ENCODE measurements around the gene ERFL. TPM values are rescaled to one million over a fixed set of nuclear protein-coding genes. Genes with fewer than 3 reads are reported as not detected.

The ERFL gene
- total RNA-seq, 1 donor from 2014 or later = 0.46 TPM

DNA sequence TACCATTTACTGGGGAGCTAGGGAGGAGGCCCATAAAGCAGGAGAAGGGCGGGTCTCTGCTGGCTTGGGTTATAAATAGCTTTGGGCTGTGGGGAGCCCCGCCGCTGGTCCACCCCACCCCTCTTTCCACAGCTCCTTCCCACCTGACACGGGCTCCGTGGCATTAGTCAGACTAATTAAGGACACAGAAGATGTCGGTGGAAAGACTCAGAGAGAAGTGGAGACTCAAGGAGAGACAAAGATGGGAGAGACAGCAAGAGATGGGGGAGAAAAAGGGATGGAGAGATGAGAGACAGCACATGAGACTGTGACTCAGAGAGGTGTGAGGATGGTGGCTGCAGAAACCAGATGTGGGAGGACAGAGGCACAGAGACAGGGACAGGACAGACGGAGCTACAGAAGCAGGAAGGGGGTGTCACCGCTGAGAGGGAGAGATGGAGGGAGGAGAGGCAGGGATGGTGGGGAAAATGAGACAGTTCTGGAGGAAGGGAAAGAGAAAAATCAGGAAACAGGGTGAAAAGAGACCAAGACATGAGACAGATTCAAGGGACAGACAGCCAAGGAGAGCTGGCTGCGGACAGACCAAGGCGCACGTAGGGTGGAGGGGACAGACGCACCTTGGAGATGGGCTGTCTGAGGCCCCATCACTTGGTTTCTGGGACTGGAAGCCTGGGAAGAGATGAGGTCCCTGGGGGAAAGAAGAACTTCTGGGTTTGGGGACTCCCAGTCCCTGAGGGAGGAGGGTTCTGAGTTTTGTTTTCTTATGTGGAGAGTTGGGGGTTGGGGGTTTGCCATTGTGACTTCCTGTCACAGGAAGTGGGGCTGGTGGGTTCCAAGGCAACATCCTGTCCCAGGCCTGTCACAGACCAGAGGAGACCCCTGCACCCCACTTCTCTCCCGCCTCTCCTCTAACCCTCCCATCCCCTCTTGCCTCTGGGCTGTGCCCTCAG is 41.2 kb downstream of the ERFL start:
- Mint-ChIP-seq H3K4me1 (ENCODE audit: unreplicated experiment) (peaks cover 40% of the 10 kb centered on the region), H3K4me3 (ENCODE audit: unreplicated experiment) (peak overlapping the region; percentile 42)

DNA sequence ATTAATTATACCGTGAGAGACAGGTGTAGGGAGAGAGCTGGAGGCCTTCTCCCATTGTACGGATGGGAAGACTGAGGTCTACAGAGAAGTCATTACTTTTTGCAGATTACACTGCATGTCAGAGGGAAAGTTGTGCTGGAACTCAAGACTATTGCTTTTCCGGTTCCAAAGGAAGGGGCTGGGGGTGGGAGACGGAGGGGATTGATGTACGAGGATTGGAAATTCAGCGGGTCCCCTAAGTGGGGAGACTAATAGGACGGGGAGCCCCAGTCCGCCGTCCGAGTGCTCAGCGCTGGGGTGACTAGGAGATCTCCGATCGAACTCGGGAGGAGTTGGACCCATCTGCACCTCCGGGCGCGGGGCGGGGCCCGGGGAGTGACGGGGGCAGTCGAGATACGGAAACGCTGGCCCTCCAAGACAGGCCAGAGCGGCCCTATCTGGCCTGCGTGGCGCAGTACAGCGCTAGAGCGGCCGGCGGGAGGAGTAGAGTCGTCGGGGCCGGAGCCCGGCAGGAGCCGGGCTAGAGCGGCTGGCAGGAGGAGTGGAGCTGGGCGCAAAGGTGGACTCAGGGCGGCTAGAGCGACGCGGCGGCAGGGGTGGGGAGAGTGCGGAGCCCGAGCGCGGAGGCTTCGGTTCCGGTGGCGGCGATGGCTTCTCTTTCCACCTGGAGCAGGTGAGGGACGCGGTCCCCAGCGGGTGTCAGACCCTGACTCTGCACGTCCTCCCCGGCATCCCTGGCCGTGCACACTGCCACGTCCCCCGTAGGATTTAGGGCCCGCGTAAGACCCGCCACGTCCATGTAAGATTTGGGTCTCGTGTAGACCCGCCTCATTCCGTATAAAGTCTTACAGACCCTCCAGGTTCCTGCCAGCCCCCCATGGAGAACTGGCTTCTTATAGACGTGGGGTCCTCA is 44.2 kb downstream of the ERFL start:
- Mint-ChIP-seq H3K4me3 (ENCODE audit: unreplicated experiment) (peak overlapping the region; percentile 97), H3K36me3 (ENCODE audit: low read depth, unreplicated experiment) (peaks cover 7% of the 10 kb centered on the region), H3K4me1 (ENCODE audit: unreplicated experiment) (peaks cover 36% of the 10 kb centered on the region), H3K9me3 (ENCODE audit: unreplicated experiment) (no peaks in the 10 kb centered on the region), H3K27me3 (ENCODE audit: unreplicated experiment) (peaks cover 23% of the 10 kb centered on the region), H3K27ac (ENCODE audit: unreplicated experiment) (peak overlapping the region; percentile 89)
- peak; percentile 95 for DNase-seq (ENCODE audit: low spot score)
- TF ChIP-seq, protein P1, sequence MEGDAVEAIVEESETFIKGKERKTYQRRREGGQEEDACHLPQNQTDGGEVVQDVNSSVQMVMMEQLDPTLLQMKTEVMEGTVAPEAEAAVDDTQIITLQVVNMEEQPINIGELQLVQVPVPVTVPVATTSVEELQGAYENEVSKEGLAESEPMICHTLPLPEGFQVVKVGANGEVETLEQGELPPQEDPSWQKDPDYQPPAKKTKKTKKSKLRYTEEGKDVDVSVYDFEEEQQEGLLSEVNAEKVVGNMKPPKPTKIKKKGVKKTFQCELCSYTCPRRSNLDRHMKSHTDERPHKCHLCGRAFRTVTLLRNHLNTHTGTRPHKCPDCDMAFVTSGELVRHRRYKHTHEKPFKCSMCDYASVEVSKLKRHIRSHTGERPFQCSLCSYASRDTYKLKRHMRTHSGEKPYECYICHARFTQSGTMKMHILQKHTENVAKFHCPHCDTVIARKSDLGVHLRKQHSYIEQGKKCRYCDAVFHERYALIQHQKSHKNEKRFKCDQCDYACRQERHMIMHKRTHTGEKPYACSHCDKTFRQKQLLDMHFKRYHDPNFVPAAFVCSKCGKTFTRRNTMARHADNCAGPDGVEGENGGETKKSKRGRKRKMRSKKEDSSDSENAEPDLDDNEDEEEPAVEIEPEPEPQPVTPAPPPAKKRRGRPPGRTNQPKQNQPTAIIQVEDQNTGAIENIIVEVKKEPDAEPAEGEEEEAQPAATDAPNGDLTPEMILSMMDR (IDR thresholded peaks at IDR 0.05; ENCODE audit: unreplicated experiment) = no peak

More for the DNA sequence above, 41.2 kb downstream of the ERFL start:
- DNase-seq (ENCODE audit: low spot score) = no peak
- Mint-ChIP-seq H3K9me3 (ENCODE audit: unreplicated experiment) (no peaks in the 10 kb centered on the region), H3K27me3 (ENCODE audit: unreplicated experiment) (peaks cover 29% of the 10 kb centered on the region), H3K36me3 (ENCODE audit: low read depth, unreplicated experiment) (peaks cover 23% of the 10 kb centered on the region), H3K27ac (ENCODE audit: unreplicated experiment) (peak overlapping the region; percentile 69)
- TF ChIP-seq, protein P1 (IDR thresholded peaks at IDR 0.05; ENCODE audit: unreplicated experiment) = no peak

DNA sequence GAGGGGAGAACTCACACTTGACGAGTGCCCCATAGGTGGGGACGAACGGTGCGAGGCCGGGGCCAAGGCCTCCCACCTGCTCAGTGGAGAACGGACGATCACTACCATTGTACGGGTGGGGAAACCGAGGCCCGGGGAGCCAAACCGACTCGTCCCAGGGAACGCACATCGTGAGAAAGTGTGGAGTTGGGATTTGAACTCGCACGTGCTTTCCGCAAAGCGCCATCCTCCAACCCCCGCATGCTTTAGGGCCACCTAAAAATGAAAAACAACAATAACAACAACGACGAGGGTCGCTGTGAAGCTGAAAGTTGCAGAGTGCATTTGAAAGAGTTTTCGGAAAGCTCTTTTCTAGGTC is 44.8 kb downstream of the ERFL start:
- Mint-ChIP-seq H3K27ac (ENCODE audit: unreplicated experiment) (peak overlapping the region; percentile 89), H3K4me3 (ENCODE audit: unreplicated experiment) (peak overlapping the region; percentile 97), H3K4me1 (ENCODE audit: unreplicated experiment) (peaks cover 35% of the 10 kb centered on the region), H3K9me3 (ENCODE audit: unreplicated experiment) (no peaks in the 10 kb centered on the region), H3K27me3 (ENCODE audit: unreplicated experiment) (peaks cover 22% of the 10 kb centered on the region), H3K36me3 (ENCODE audit: low read depth, unreplicated experiment) (peaks cover 3% of the 10 kb centered on the region)
- TF ChIP-seq, protein P1 (IDR thresholded peaks at IDR 0.05; ENCODE audit: unreplicated experiment) = no peak
- no peak for DNase-seq (ENCODE audit: low spot score)

DNA sequence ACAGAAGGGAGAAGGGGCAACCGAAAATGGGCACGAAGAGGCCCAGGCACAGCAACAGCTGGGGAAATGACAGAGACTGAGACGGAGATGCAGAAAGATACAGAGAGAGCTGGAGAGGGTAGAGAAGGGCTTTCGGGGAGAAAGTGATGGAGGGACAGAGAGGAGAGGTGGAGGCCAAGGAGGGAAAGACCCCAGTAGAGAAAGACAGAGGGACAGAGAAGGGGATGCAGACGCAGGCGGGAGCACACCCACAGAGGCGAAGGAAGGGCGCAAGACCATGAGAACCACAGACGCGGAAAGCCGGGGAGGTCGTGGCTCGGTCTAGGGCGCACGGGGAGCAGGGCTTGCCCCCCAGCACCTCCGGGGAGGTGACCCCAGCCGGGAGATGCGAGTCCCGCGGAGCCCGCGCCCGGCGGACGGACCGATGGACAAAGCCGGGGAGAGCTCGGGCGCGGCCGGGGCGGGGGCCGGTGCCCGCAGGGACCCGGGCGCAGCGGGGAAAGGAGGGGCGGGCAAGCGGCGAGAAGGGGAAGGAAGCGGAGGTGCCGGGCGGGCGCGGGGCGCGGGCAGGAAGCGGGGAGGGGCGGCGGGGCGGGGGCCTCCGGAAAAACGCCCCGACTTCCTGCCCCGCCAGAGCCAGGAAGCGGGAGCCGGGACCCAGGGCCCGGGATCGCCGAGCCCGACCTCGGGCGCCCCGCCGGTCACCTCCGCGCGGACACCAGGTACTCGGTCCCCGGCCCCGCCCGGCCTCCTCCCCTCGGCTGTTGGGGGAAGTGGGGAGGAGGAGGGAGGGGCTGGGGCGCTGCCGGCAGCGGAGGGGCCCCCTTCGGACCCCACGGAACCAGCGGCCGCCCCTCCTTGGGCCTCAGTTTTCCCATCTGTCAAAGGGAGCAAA is 45.4 kb downstream of the ERFL start, which contains the start of gene ARHGEF1:
Gene ARHGEF1, plus strand, starts transcription at position 617 of the 895 bp plus-strand sequence. CDS start 4,899 bp downstream, outside the sequence.
- Mint-ChIP-seq H3K36me3 (ENCODE audit: low read depth, unreplicated experiment) (no peaks in the 10 kb centered on the region), H3K9me3 (ENCODE audit: unreplicated experiment) (no peaks in the 10 kb centered on the region), H3K27ac (ENCODE audit: unreplicated experiment) (peak within 1 kb of the TSS; percentile 95), H3K4me3 (ENCODE audit: unreplicated experiment) (peak within 1 kb of the TSS; percentile 97), H3K4me1 (ENCODE audit: unreplicated experiment) (peaks cover 33% of the 10 kb centered on the region), H3K27me3 (ENCODE audit: unreplicated experiment) (peaks cover 20% of the 10 kb centered on the region)
- TF ChIP-seq, protein P1 (IDR thresholded peaks at IDR 0.05; ENCODE audit: unreplicated experiment) = no peak
- DNase-seq (ENCODE audit: low spot score) = peak; percentile 67
